ENCODE results near the gene EPX.
A peak's percentile ranks its signal among the peaks of the same experiment; 100 is the strongest.

The EPX gene

GRCh38 chr17:58187675-58188074 is 4.9 kb upstream of the EPX start:
- Histone ChIP-seq H3K23ac (ENCODE audit: low read length) (no peak overlapping the region), H4K5ac (ENCODE audit: low read length) (no peak overlapping the region), H2BK5ac (ENCODE audit: low read length) (no peak overlapping the region), H3K4me2 (ENCODE audit: low read length) (no peak overlapping the region), H2BK120ac (ENCODE audit: low read depth, low read length) (no peak overlapping the region), H2BK15ac (replicated peaks; ENCODE audit: low read depth) (no peak overlapping the region), H3K9ac (ENCODE audit: low read length) (no peak overlapping the region), H3K4me3 (ENCODE audit: low read length) (no peak overlapping the region), H3K18ac (ENCODE audit: low read length) (no peak overlapping the region), H3K27ac (ENCODE audit: low read depth, low read length) (no peak overlapping the region), H3K27me3 (ENCODE audit: insufficient read depth, low read length, poor library complexity) (no peaks in the 10 kb centered on the region), H3K36me3 (ENCODE audit: control insufficient read depth, insufficient read depth, low read length) (no peaks in the 10 kb centered on the region), H3K4ac (ENCODE audit: low read depth, low read length) (no peak overlapping the region), H3K56ac (ENCODE audit: low read length) (no peak overlapping the region), H2AK5ac (ENCODE audit: low read length) (no peak overlapping the region), H3K4me1 (ENCODE audit: control insufficient read depth, low read depth, low read length) (no peaks in the 10 kb centered on the region), H3K79me2 (ENCODE audit: control insufficient read depth, insufficient read depth, low read length) (no peaks in the 10 kb centered on the region), H3K79me1 (ENCODE audit: low read length) (no peaks in the 10 kb centered on the region), H4K8ac (ENCODE audit: low read depth, low read length) (no peak overlapping the region)
- no peak for DNase-seq
- WGBS (ENCODE audit: extremely low coverage, insufficient coverage, low lambda C conversion rate) = no CpG with 5 or more reads among the region's 7 CpGs

DNA sequence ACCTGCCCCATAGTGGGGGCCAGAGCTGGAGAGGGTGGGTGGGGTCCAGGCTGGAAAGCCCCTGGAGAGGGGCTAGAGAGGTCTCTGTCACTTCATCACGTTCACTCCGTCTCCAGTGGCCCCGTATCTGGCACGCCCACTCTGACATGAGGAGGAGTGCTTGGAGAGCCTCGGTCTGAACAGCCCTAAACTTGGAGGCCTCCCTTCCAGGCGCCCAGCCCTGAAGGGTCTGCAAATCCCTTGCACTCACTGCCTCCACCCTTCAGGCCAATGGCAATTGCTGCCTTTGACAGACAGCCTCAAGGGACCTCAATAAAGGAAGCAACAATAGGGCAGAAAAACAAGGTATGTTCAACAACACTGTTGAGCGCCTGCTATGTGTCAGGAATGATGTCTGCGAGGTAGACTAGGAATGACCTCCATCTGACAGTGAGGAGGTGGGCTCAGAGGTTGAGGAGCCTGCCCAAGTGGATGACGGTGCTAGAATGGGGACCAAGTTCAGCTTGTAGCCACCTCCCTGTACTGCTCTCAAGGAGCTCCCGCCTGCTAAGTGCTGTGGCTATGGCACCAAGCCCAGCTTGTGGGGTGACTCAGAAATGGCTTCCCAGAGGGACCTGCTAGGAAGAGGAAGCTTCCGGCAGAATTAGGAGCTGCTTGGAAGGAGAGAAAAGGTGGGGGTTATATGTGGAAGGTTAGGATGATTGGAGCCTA is 2.9 kb upstream of the EPX start:
- H3K18ac ChIP-seq (ENCODE audit: low read length) = no peak overlapping the region
- H3K27ac ChIP-seq (ENCODE audit: low read depth, low read length) = no peak overlapping the region
- H2BK120ac ChIP-seq (ENCODE audit: low read depth, low read length) = no peak overlapping the region
- no peak overlapping the region for H3K23ac ChIP-seq (ENCODE audit: low read length)
- H3K9ac ChIP-seq (ENCODE audit: low read length) = no peak overlapping the region
- no peak overlapping the region for H2BK15ac ChIP-seq (replicated peaks; ENCODE audit: low read depth)
- H3K79me2 ChIP-seq (ENCODE audit: control insufficient read depth, insufficient read depth, low read length) = no peaks in the 10 kb centered on the region
- no peaks in the 10 kb centered on the region for H3K36me3 ChIP-seq (ENCODE audit: control insufficient read depth, insufficient read depth, low read length)
- H4K8ac ChIP-seq (ENCODE audit: low read depth, low read length) = no peak overlapping the region
- no peak overlapping the region for H2AK5ac ChIP-seq (ENCODE audit: low read length)
- H3K4me2 ChIP-seq (ENCODE audit: low read length) = no peak overlapping the region
- H3K4ac ChIP-seq (ENCODE audit: low read depth, low read length) = no peak overlapping the region
- H3K4me3 ChIP-seq (ENCODE audit: low read length) = no peak overlapping the region
- H4K5ac ChIP-seq (ENCODE audit: low read length) = no peak overlapping the region
- H3K79me1 ChIP-seq (ENCODE audit: low read length) = no peaks in the 10 kb centered on the region
- WGBS (ENCODE audit: extremely low coverage, insufficient coverage, low lambda C conversion rate) = no CpG with 5 or more reads among the region's 11 CpGs
- no peak for DNase-seq
- no peak overlapping the region for H2BK5ac ChIP-seq (ENCODE audit: low read length)
- no peaks in the 10 kb centered on the region for H3K27me3 ChIP-seq (ENCODE audit: insufficient read depth, low read length, poor library complexity)
- H3K56ac ChIP-seq (ENCODE audit: low read length) = no peak overlapping the region
- H3K4me1 ChIP-seq (ENCODE audit: control insufficient read depth, low read depth, low read length) = no peaks in the 10 kb centered on the region

- no CpG with 5 or more reads among the region's 14 CpGs for WGBS (ENCODE audit: extremely low coverage, insufficient coverage, low lambda C conversion rate)
- no peak overlapping the region for H3K4me3 ChIP-seq (ENCODE audit: low read length)
Measured at GRCh38 chr17:58191241-58191896, 1.2 kb upstream of the EPX start.

GRCh38 chr17:58193641-58194255 is 1.2 kb downstream of the EPX start:
- no peak overlapping the region for H3K9ac ChIP-seq (ENCODE audit: low read length)
- no peak overlapping the region for H4K5ac ChIP-seq (ENCODE audit: low read length)
- H3K27me3 ChIP-seq (ENCODE audit: insufficient read depth, low read length, poor library complexity) = no peaks in the 10 kb centered on the region
- no peak overlapping the region for H2AK5ac ChIP-seq (ENCODE audit: low read length)
- H3K4ac ChIP-seq (ENCODE audit: low read depth, low read length) = no peak overlapping the region
- H3K56ac ChIP-seq (ENCODE audit: low read length) = no peak overlapping the region
- H3K79me1 ChIP-seq (ENCODE audit: low read length) = no peaks in the 10 kb centered on the region
- H2BK120ac ChIP-seq (ENCODE audit: low read depth, low read length) = no peak overlapping the region
- H3K4me1 ChIP-seq (ENCODE audit: control insufficient read depth, low read depth, low read length) = no peaks in the 10 kb centered on the region
- H2BK15ac ChIP-seq (replicated peaks; ENCODE audit: low read depth) = no peak overlapping the region
- no peak for DNase-seq
- H3K79me2 ChIP-seq (ENCODE audit: control insufficient read depth, insufficient read depth, low read length) = no peaks in the 10 kb centered on the region
- H3K18ac ChIP-seq (ENCODE audit: low read length) = no peak overlapping the region
- H3K4me3 ChIP-seq (ENCODE audit: low read length) = no peak overlapping the region
- no peak overlapping the region for H3K4me2 ChIP-seq (ENCODE audit: low read length)
- H3K23ac ChIP-seq (ENCODE audit: low read length) = no peak overlapping the region
- no peaks in the 10 kb centered on the region for H3K36me3 ChIP-seq (ENCODE audit: control insufficient read depth, insufficient read depth, low read length)
- H4K8ac ChIP-seq (ENCODE audit: low read depth, low read length) = no peak overlapping the region
- no CpG with 5 or more reads among the region's 18 CpGs for WGBS (ENCODE audit: extremely low coverage, insufficient coverage, low lambda C conversion rate)
- H2BK5ac ChIP-seq (ENCODE audit: low read length) = no peak overlapping the region
- H3K27ac ChIP-seq (ENCODE audit: low read depth, low read length) = no peak overlapping the region

More at GRCh38 chr17:58191241-58191896, 1.2 kb upstream of the EPX start:
- no peak overlapping the region for H3K27ac ChIP-seq (ENCODE audit: low read depth, low read length)
- H3K4me1 ChIP-seq (ENCODE audit: control insufficient read depth, low read depth, low read length) = no peaks in the 10 kb centered on the region
- no peaks in the 10 kb centered on the region for H3K79me1 ChIP-seq (ENCODE audit: low read length)
- no peak overlapping the region for H2BK120ac ChIP-seq (ENCODE audit: low read depth, low read length)
- no peak overlapping the region for H2BK5ac ChIP-seq (ENCODE audit: low read length)
- no peak overlapping the region for H4K5ac ChIP-seq (ENCODE audit: low read length)
- H3K9ac ChIP-seq (ENCODE audit: low read length) = no peak overlapping the region
- no peak overlapping the region for H2BK15ac ChIP-seq (replicated peaks; ENCODE audit: low read depth)
- H3K4ac ChIP-seq (ENCODE audit: low read depth, low read length) = no peak overlapping the region
- no peaks in the 10 kb centered on the region for H3K79me2 ChIP-seq (ENCODE audit: control insufficient read depth, insufficient read depth, low read length)
- H2AK5ac ChIP-seq (ENCODE audit: low read length) = no peak overlapping the region
- H4K8ac ChIP-seq (ENCODE audit: low read depth, low read length) = no peak overlapping the region
- H3K18ac ChIP-seq (ENCODE audit: low read length) = no peak overlapping the region
- H3K36me3 ChIP-seq (ENCODE audit: control insufficient read depth, insufficient read depth, low read length) = no peaks in the 10 kb centered on the region
- H3K4me2 ChIP-seq (ENCODE audit: low read length) = no peak overlapping the region
- H3K23ac ChIP-seq (ENCODE audit: low read length) = no peak overlapping the region
- no peaks in the 10 kb centered on the region for H3K27me3 ChIP-seq (ENCODE audit: insufficient read depth, low read length, poor library complexity)
- DNase-seq = peak; percentile 25
- no peak overlapping the region for H3K56ac ChIP-seq (ENCODE audit: low read length)

DNA sequence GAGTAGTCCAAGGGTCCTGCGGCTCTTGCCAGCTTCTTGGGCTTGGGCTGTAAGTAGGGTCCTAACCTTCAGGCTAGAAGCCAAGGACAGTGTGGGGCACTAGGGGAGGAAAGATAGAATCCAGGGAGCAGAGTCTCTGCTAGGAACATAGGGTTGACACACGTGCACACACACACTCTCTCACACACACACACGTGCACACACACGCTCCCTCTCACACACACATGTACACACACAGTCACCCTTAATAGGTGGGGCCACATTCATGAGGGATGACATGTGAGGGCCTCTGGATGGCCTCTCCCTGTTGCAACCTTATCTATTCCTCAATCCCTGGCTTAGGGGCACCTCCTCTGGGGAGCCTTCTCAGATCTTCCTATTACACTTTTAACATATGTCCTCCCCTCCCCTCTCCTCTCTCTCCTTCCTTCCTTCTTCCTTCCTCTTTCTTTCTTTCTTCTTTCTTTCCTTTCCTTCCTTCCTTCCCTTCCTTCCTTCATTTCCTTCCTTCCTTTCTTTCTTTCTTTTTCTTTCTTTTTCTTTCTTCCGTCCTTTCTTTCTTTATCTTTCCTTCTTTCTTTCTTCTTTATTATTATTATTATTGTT is 3.1 kb downstream of the EPX start:
- H3K27ac ChIP-seq (ENCODE audit: low read depth, low read length) = no peak overlapping the region
- no peak overlapping the region for H3K9ac ChIP-seq (ENCODE audit: low read length)
- H3K4ac ChIP-seq (ENCODE audit: low read depth, low read length) = no peak overlapping the region
- no peaks in the 10 kb centered on the region for H3K4me1 ChIP-seq (ENCODE audit: control insufficient read depth, low read depth, low read length)
- H3K56ac ChIP-seq (ENCODE audit: low read length) = no peak overlapping the region
- no peak overlapping the region for H2BK120ac ChIP-seq (ENCODE audit: low read depth, low read length)
- H3K36me3 ChIP-seq (ENCODE audit: control insufficient read depth, insufficient read depth, low read length) = no peaks in the 10 kb centered on the region
- no peak for DNase-seq
- no peaks in the 10 kb centered on the region for H3K79me2 ChIP-seq (ENCODE audit: control insufficient read depth, insufficient read depth, low read length)
- no peak overlapping the region for H3K18ac ChIP-seq (ENCODE audit: low read length)
- H3K4me3 ChIP-seq (ENCODE audit: low read length) = no peak overlapping the region
- no peak overlapping the region for H2BK5ac ChIP-seq (ENCODE audit: low read length)
- H4K5ac ChIP-seq (ENCODE audit: low read length) = no peak overlapping the region
- 94% methylated on average over 1 of the region's 5 CpGs for WGBS (ENCODE audit: extremely low coverage, insufficient coverage, low lambda C conversion rate)
- no peak overlapping the region for H2BK15ac ChIP-seq (replicated peaks; ENCODE audit: low read depth)
- H3K4me2 ChIP-seq (ENCODE audit: low read length) = no peak overlapping the region
- H3K23ac ChIP-seq (ENCODE audit: low read length) = no peak overlapping the region
- no peak overlapping the region for H2AK5ac ChIP-seq (ENCODE audit: low read length)
- no peak overlapping the region for H4K8ac ChIP-seq (ENCODE audit: low read depth, low read length)
- no peaks in the 10 kb centered on the region for H3K27me3 ChIP-seq (ENCODE audit: insufficient read depth, low read length, poor library complexity)
- H3K79me1 ChIP-seq (ENCODE audit: low read length) = no peaks in the 10 kb centered on the region

Measured in mesendoderm (in vitro differentiated cells).